Fibroblast of the aortic adventitia (primary cell): Measurements from ENCODE around the gene DENND1A. TPM values are rescaled to one million over a fixed set of nuclear protein-coding genes. Genes with fewer than 3 reads are reported as not detected.
"Not testable (repeated sequence)": the region's sequence is repeated elsewhere in the genome, so short reads cannot be mapped to it uniquely, and the experiment has no call there.

Source experiments
- DNase-seq: peaks from one replicate; pipeline ENCODE4 v3.0.0-alpha.2; 2010; ENCODE audit warnings: low read depth
- H3K4me3 ChIP-seq: 2 replicates; pipeline ENCODE4 v1.5.1; 2011; ENCODE audit warnings: low read depth, mild to moderate bottlenecking, control low read depth, low read length, moderate library complexity
- total RNA-seq: library from RNA; depleted of rRNA; stranded (reverse); fragments of >200 nt; gene quantifications from 2 replicates; pipeline ENCODE4 v1.2.3, GENCODE V29; 2012; ENCODE audit warnings: low replicate concordance
- TF ChIP-seq, protein P1 (sequence below): IDR thresholded peaks from 2 replicates; pipeline ENCODE4 v1.5.1; 2011; ENCODE audit warnings: mild to moderate bottlenecking, low read length, control low read depth, inconsistent platforms; ENCODE audit not compliant: insufficient read depth

Gene DENND1A
- total RNA-seq, 1 donor: 27.7 TPM

DNA sequence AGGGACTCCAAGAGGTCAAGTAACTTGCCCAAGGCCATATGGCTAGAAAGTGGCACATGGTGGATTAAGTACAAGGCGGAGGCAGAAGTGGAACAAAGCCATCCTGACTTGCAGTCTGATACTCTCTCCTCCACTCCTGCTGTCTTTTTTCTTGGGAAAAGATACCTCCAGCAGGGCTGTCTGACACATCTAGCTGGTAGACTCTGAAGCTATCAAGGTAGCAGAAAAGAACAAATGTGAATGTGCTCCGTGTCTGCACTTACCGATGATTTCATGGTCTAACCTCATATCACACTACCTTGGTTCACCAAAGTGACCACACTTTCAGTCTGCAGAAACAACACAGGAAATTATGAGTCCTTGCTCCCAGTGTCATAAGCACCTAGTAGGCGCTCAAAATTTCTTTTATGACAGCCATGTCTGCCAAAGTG is 289.1 kb downstream of the DENND1A start:
- TF ChIP-seq, protein P1, sequence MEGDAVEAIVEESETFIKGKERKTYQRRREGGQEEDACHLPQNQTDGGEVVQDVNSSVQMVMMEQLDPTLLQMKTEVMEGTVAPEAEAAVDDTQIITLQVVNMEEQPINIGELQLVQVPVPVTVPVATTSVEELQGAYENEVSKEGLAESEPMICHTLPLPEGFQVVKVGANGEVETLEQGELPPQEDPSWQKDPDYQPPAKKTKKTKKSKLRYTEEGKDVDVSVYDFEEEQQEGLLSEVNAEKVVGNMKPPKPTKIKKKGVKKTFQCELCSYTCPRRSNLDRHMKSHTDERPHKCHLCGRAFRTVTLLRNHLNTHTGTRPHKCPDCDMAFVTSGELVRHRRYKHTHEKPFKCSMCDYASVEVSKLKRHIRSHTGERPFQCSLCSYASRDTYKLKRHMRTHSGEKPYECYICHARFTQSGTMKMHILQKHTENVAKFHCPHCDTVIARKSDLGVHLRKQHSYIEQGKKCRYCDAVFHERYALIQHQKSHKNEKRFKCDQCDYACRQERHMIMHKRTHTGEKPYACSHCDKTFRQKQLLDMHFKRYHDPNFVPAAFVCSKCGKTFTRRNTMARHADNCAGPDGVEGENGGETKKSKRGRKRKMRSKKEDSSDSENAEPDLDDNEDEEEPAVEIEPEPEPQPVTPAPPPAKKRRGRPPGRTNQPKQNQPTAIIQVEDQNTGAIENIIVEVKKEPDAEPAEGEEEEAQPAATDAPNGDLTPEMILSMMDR: no peak
- H3K4me3 ChIP-seq: no peak overlapping the region
- no peak for DNase-seq

DNA sequence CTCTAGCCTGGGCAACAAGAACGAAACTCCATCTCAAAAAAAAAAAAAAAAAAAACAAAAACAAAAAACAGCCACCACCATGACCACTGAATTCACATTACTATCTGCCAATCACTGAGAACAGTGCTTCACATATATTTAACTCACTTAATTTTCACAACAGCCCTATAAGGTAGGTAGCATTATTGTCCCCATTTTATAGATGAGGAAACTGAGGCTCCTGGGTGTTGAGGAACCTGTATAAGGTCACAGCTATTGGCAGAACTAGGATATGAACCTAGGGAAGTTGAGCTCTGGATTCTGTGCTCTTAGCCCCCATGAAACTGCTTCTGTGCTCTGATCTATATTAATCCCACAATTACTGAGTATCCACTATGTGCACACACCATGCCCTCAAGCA is 290.2 kb downstream of the DENND1A start:
- no peak overlapping the region for H3K4me3 ChIP-seq
- TF ChIP-seq, protein P1: no peak
- no peak for DNase-seq

DNA sequence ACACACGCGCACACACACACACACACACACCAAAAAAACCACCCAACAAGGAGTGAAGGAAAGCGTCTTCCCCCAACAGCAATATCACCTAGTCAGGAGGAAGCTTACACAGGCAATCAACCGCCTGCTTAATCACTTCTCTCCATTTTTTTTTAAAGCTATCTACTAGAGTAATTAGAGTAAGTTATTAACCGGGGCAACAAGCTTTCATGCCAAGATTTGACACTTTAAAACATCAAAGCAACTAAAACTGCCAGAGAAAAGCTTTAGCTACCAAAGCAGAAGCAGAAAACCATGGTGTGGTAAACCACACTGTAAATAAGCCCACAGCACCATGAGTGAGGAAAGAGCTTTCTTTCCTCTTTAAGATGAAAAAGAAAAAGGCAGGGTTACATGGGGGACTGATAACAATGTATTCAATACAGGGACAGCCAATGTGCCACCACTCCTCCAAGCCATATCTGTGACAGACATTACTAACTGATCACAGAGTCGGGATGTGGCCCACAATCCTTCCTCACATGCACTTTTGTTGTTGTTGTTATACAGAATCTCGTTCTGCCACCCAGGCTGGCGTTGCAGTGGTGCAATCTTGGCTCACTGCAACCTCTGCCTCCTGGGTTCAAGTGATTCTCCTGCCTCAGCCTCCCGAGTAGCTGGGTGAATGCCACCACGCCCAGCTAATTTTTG is 291.8 kb downstream of the DENND1A start:
- DNase-seq: no peak
- peak overlapping the region; percentile 40 for H3K4me3 ChIP-seq
- TF ChIP-seq, protein P1: no peak

DNA sequence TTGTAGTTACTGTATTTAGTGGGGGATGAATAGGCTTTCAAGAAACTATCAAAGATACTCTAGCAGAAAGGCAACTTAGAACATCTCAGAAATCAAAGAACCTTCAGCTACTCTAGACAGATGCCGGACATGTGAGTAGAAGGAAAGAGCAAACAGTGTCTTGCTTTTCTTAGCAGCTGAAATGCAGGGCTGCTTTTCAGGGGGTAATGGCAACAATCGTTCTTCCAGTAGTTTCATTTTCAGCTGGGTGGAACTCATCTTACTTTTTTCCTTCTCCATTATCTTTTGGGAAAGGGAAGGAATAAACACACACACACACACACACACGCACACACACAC is 292.4 kb downstream of the DENND1A start:
- H3K4me3 ChIP-seq: peak overlapping the region; percentile 40
- TF ChIP-seq, protein P1: no peak
- DNase-seq: peak; percentile 38

DNA sequence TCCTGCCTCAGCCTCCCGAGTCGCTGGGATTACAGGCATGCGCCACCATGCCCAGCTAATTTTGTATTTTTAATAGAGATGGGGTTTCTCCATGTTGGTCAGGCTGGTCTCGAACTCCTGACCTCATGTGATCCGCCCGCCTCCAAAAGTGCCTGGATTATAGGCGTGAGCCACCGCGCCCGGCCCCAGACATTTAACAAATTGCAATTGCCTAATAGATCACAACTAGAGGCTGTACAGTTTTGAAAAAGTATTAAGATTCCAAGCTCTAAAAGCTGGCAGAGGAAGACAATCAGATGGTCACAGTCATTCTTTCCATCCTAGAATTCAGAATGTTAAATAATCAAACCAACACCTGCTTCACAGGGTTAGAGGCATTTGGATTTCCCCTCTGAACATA is 293.1 kb downstream of the DENND1A start:
- DNase-seq, H3K4me3 ChIP-seq: not testable (repeated sequence)

DNA sequence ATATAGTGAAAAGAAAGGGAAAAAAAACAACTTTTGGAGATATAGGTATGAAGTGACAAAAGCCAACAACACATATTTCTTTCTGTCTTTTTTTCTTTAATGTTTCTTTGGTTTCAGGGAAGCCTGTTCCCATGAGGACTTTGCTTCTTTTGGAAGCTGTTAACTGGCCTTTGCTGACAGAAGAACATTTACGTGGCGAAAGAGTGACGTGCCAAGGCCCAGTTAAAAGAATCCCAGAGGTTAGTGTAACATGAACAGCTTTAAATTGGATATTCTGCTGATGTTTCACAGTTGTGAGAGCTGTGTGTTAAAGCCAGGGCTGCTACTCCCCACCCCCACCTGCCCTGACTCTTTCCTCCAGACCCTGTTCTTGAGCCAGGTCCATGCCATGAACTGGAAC is 298.1 kb downstream of the DENND1A start:
- no peak for DNase-seq
- TF ChIP-seq, protein P1: no peak
- no peak overlapping the region for H3K4me3 ChIP-seq

DNA sequence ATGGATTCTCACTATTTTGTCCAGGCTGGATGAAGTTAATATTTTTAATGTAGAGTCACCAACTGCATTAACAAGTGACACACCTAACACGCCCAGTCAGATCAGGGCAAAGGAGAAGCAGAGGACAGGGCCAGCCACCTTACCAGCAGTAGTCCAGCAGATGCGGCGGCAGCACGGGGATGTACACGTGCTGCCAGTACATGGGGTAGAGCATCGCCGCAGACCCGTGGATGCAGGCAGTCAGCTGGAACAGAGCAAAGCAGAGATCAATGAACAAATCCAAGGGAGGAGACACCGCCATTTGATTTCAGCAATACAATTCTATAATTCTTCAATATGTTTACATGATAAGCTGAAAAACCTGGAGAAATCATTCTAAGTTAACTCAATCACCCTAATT is 299.7 kb downstream of the DENND1A start:
- no peak overlapping the region for H3K4me3 ChIP-seq
- TF ChIP-seq, protein P1: no peak
- DNase-seq: no peak
